Right lung (tissue), 5 donors: ENCODE results near the gene CDC42BPA. TPM values are rescaled to one million over a fixed set of nuclear protein-coding genes. Genes with fewer than 3 reads are reported as not detected.
"Not testable (repeated sequence)": the region's sequence is repeated elsewhere in the genome, so short reads cannot be mapped to it uniquely, and the experiment has no call there.

Experiments used
- DNase-seq, 2 donors: peaks; one replicate each; pipeline ENCODE4 v3.0.0-alpha.2; 2013
- polyA plus RNA-seq, 5 donors: library from polyadenylated mRNA; unstranded; fragments of 120-200 nt; gene quantifications; one replicate each; pipeline versions ENCODE4 v1.2.1 to v1.2.3, GENCODE V29; 2013; ENCODE audit warnings: inconsistent platforms in 1 of 5, low replicate concordance in 1 of 5; ENCODE audit not compliant: insufficient read length in 5 of 5, insufficient read depth in 1 of 5

The CDC42BPA gene
- polyA plus RNA-seq, 5 donors, result 31.8 to 45.8 (median 42.7) TPM

GRCh38 chr1:227342075-227342829 is 24.0 kb upstream of the CDC42BPA start:
- DNase-seq, result no peak

- not testable (repeated sequence) for DNase-seq
Observed at GRCh38 chr1:227336136-227336535, 17.8 kb upstream of the CDC42BPA start.

- no peak for DNase-seq
Observed at GRCh38 chr1:227335242-227336020, 17.1 kb upstream of the CDC42BPA start.

GRCh38 chr1:227333423-227333822 is 15.1 kb upstream of the CDC42BPA start:
- DNase-seq, result no peak

GRCh38 chr1:227330279-227331076 is 12.2 kb upstream of the CDC42BPA start:
- no peak for DNase-seq

- DNase-seq, result no peak
Observed at GRCh38 chr1:227328405-227329019, 10.2 kb upstream of the CDC42BPA start.

- DNase-seq, result no peak
Observed at GRCh38 chr1:227325156-227325555, 6.9 kb upstream of the CDC42BPA start.

GRCh38 chr1:227323967-227324268 is 5.6 kb upstream of the CDC42BPA start:
- no peak for DNase-seq

- no peak for DNase-seq
Observed at GRCh38 chr1:227323171-227323966, 5.1 kb upstream of the CDC42BPA start.

- no peak for DNase-seq
Observed at GRCh38 chr1:227322376-227322775, 4.1 kb upstream of the CDC42BPA start.

GRCh38 chr1:227321035-227321434 is 2.7 kb upstream of the CDC42BPA start:
- DNase-seq, result no peak

- DNase-seq, result no peak
Observed at GRCh38 chr1:227320476-227320875, 2.2 kb upstream of the CDC42BPA start.

- DNase-seq, result no peak
Observed at GRCh38 chr1:227318853-227319607, 738 bp upstream of the CDC42BPA start.

- peak; percentile 60 to 73 for DNase-seq
Observed at GRCh38 chr1:227317523-227318015, 723 bp downstream of the CDC42BPA start.

GRCh38 chr1:227317011-227317451 is 1.3 kb downstream of the CDC42BPA start:
- no peak for DNase-seq

GRCh38 chr1:227316456-227316855 is 1.8 kb downstream of the CDC42BPA start:
- no peak for DNase-seq

- DNase-seq, result peak; percentile 57 to 69
Observed at GRCh38 chr1:227315629-227316346, 2.5 kb downstream of the CDC42BPA start.

GRCh38 chr1:227314014-227314848 is 4.1 kb downstream of the CDC42BPA start:
- no peak for DNase-seq
